GM12874 (cell line): Measurements from ENCODE around the gene PIP4K2A.

Experiments
- TF ChIP-seq, protein P1 (sequence below): IDR thresholded peaks from 2 replicates; pipeline ENCODE4 v1.5.1; 2011; ENCODE audit warnings: low read depth, mild to moderate bottlenecking, control low read depth, low read length, moderate library complexity; ENCODE audit not compliant: insufficient read depth

Gene PIP4K2A

DNA sequence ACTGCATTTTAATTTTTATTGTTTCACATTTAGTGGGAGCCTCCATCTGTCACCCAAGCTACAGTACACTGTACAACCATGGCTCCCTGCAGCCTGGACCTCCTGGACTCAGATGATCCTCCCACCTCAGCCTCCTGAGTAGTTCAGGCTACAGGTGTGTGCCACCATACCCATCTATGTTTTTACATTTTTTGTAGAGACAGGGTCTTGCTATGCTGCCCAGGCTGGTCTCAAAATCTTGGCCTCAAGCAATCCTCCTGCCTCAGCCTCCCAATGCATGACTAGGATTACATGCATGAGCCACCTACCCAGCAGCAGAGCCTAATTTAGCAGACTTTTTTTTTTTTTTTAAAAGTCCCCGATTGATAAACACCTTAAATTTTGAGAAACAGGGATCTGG is 5.6 kb downstream of the PIP4K2A start:
- TF ChIP-seq, protein P1, sequence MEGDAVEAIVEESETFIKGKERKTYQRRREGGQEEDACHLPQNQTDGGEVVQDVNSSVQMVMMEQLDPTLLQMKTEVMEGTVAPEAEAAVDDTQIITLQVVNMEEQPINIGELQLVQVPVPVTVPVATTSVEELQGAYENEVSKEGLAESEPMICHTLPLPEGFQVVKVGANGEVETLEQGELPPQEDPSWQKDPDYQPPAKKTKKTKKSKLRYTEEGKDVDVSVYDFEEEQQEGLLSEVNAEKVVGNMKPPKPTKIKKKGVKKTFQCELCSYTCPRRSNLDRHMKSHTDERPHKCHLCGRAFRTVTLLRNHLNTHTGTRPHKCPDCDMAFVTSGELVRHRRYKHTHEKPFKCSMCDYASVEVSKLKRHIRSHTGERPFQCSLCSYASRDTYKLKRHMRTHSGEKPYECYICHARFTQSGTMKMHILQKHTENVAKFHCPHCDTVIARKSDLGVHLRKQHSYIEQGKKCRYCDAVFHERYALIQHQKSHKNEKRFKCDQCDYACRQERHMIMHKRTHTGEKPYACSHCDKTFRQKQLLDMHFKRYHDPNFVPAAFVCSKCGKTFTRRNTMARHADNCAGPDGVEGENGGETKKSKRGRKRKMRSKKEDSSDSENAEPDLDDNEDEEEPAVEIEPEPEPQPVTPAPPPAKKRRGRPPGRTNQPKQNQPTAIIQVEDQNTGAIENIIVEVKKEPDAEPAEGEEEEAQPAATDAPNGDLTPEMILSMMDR = no peak

DNA sequence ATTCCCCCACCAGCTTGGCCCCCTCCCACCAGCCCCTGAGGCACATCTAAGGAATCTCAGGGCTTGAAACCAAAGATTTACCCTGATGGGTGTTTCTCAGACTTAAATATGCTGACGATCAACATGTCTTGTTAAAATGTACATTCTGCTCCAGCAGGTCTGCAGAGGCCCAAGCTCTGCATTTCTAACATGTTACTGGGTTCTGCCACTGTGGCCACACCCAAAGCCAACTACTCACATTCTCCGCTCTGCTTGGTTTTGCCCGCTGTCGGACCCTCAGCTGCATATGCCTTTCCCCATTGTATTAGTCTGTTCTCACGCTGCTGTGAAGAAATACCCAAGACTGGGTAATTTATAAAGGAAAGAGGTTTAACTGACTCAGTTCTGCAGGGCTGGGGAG is 8.9 kb downstream of the PIP4K2A start:
- TF ChIP-seq, protein P1 = no peak

DNA sequence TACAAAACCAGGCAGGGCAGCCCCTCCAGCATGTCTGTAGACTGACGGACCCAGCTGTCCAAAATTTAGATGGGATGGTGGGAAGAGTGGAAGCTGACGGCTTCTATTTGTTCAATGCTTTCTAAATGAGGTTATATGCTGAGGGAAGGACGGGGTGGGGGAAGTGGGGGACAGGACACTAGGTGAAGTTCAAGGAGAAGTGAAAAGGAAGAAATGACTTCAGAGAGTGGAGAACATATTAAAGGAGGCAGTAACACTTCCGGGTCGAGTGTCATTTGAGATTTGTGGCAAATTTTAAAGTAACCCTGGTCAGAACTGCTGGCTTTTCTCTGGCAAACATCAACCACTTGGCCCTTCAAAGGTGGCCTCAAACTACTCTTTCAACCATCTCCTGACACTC is 9.4 kb downstream of the PIP4K2A start:
- TF ChIP-seq, protein P1 = no peak

DNA sequence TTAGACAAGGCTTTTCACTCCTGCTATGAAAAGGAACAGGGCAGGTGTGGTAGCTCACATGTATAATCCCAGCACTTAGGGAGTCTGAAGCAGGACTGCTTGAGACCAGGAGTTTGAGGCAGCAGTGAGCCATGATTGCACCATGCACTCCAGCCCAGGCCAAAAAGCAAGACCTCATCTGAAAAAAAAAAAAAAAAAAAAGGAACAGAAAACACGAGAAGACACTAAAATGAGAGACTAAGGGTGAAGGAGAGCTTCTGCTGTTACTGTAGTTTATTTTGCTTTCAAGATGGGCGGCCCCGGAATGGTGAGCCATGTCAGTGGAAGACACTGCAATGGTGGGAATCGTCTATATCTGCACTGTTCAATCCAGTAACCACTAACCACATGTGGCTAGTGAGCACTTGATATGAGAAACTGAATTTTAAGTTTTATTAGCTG is 9.9 kb downstream of the PIP4K2A start:
- TF ChIP-seq, protein P1 = no peak

DNA sequence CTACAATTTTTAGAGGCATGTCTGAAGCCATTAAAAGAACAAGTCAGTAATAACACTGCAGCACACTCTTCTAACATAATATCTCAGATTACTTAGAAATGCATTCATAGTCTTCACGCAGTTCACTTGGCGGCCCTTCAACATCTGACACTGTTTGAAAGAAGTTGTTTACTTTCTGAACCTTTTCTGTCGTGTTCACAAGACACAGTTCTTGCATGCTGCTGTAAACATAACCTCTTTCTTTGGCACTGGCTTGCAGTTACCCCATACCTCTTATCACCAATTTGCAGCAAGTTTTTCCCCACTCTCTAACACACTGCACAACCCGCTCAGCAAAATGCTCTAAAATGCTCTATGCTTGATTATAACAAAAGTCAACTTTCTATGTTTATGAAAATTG is 12.0 kb downstream of the PIP4K2A start:
- TF ChIP-seq, protein P1 = no peak

DNA sequence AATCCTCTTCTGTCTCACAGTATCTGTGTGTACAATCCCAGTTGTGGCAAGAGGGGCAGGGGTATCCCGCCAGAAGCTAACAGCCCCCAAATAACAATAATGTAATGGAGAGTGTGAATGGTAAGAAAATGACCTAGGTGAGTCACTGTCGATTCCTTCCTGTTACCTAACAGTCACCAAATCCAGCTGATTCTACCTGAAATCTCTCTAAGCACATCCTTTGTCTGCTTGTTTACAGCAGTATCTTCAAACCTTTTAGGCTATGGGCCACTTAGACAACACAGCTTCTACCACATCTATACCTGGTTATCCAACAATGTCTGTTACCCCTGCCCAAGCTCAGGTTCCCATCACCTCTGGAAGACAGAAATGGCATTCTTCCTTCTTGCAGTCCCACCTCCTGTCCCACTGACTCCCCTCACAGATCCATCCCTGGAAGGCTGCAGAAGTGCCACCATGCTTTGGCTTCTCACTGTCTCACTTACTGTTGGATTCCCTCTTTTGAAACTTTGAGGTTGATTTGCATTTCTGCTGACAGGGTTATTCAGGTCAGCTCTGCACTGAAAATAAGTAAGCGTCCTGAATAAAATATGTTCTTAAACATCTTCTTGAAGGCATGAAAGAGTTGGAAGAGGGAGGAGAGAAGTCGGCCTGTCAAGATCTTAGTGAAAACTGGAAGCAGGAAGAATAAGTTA is 13.1 kb downstream of the PIP4K2A start:
- TF ChIP-seq, protein P1 = no peak

DNA sequence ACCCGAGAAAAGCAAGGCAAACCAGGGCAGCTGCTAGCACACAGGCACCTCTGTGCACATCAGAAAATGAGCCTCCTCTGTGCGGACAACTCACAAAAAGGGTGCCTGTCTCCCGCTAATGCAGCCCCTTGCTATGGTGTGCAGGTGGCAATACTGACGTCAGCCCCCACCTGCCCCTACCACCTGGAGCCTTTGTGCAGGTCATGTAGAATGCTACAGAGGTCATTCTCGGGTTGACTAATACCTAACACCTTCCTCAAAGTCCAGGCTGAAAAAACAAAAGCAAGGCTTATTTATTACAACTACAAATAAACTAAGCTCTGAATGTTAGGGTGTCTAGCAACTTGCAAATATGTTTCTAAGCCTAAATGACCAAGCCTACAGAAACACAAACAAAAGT is 13.9 kb downstream of the PIP4K2A start:
- TF ChIP-seq, protein P1 = no peak
